ENCODE measurements around the gene NUP205.

The NUP205 gene, protein sequence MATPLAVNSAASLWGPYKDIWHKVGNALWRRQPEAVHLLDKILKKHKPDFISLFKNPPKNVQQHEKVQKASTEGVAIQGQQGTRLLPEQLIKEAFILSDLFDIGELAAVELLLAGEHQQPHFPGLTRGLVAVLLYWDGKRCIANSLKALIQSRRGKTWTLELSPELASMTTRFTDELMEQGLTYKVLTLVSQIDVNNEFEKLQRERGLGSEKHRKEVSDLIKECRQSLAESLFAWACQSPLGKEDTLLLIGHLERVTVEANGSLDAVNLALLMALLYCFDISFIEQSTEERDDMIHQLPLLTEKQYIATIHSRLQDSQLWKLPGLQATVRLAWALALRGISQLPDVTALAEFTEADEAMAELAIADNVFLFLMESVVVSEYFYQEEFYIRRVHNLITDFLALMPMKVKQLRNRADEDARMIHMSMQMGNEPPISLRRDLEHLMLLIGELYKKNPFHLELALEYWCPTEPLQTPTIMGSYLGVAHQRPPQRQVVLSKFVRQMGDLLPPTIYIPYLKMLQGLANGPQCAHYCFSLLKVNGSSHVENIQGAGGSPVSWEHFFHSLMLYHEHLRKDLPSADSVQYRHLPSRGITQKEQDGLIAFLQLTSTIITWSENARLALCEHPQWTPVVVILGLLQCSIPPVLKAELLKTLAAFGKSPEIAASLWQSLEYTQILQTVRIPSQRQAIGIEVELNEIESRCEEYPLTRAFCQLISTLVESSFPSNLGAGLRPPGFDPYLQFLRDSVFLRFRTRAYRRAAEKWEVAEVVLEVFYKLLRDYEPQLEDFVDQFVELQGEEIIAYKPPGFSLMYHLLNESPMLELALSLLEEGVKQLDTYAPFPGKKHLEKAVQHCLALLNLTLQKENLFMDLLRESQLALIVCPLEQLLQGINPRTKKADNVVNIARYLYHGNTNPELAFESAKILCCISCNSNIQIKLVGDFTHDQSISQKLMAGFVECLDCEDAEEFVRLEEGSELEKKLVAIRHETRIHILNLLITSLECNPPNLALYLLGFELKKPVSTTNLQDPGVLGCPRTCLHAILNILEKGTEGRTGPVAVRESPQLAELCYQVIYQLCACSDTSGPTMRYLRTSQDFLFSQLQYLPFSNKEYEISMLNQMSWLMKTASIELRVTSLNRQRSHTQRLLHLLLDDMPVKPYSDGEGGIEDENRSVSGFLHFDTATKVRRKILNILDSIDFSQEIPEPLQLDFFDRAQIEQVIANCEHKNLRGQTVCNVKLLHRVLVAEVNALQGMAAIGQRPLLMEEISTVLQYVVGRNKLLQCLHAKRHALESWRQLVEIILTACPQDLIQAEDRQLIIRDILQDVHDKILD (N-terminal part only)

DNA sequence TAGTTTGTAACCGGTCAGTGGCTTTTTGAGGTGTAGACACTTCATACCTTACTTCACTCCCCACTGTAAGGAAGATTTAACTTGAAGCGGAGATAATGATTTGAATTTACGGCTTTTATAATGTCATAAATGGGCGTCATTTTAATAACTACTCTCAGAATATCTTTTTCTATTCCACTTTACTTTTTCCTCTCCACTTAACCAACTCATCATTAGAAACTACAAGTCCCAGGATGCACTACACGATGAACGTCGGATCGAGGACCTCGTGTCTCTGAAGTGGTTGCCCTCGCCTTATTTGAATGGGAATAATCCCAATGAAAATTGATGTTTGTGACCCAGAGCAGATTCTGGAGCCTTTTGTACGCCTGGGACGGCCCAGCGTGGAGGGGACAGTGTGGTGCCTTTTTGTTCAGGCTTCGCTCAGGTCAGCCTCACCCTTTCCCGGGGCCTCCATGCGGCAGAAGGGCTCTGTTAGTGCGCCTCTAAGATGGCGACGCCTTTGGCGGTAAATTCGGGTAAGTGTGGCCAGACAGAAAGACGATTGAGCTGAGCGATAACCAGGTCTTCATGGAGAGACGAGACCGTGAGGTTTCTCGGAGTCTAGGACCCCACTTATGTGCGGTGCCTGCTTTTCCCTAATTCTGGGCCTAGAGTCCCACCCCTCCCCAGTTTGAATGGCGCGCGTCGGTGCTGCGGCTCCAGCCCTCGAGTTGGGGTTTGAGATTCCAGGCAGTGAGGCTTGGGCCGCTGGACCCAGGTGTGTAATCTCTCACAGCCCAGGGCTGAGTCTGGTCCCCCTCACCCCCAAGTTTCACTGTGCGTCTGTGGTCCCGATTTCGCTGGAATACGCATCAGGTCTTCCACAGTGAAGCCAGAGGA lies at the start of gene NUP205:
Gene NUP205, plus strand, starts transcription at position 463 of the 882 bp plus-strand sequence. Its CDS starts 28 bp downstream, at position 491.
- peak; percentile 88 for DNase-seq (ENCODE audit: low spot score)

DNA sequence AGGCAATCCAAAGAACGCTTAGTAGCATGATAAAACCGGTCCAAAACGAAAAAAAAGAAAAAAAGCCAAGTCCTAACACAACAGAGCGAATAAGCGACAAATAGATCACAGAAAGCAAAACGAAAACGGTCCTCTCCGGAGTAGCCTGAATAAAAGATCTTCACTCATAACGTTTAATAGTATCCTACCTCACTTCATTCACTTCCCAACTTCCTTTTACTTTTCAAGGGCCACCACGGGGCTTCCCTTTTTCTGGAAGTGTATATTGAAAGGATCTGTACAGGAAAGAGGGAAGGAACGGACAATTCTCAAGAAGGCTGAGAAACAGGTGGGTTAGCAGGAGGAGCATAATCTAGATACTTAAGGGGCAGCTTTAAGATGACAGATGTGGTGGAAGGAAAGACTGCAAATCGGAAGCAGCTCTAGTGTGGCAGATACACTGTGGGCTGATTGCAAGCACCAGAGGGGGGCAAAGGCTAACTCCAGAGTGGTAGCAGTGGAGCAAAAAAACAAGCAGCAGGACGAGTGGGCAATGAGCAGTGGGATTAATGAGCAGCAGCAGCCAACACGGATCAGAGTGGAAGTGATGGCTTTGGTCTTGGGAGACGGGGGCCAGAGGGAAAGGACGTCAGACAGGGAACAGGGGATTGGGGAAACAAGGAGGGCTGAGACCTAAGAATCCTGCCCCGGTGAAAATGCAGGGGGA lies 48.7 kb upstream of the NUP205 start:
- DNase-seq (ENCODE audit: low spot score) = peak; percentile 44

DNA sequence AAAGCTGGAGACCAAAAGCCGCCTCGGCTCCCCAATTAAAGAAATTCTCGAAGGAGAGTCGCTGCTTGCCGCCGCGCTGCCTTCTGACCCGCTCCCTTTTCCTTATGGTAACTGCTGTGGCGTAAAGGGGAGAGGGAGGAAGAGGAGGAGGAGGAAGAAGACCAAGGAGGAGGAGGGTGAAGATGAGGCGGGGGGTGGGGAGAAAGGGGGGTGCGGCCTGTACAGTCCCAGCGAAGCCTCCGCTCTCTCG lies 48.2 kb upstream of the NUP205 start:
- peak; percentile 82 for DNase-seq (ENCODE audit: low spot score)

DNA sequence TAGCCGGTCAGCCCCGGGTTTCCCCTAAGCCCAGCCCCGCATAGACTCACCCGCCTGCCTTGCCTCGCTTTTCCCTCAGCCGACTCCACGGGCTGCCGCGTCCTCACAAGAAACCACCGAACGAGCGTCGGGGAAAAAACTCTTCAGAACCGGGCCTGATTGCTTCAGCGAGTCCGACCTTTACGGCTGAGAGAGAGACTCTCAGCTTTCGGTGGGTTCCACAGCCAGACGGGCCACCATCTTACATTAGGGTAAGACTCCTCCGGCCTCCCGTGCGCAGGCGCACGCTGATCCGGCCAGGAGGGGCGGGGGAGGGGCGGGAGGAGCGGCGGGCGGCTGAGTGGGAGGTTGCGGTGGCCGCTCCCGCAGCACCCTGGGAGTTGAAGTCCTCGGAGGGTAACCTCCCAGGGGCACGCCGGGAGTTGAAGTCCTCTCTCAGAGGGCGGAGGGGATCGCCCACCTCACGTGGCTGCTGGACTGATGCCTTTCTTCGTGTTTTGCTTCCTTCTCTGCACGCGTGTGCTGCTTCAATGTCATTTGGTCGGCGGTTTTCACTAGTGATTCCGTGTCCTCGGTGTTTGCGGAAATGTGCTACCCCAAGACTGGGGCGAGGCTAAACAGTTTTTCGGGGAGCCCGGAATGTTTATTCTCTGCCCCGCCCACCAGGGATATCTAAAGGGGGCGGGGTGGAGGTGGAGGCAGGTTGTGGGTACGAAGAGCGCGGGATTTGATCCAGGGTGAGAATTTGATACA lies 47.7 kb upstream of the NUP205 start, which contains the start of gene CNOT4:
Gene CNOT4, minus strand, starts transcription at position 264 of the 753 bp plus-strand sequence. CDS start 71,771 bp downstream, outside the sequence.
- DNase-seq (ENCODE audit: low spot score) = peak; percentile 99

DNA sequence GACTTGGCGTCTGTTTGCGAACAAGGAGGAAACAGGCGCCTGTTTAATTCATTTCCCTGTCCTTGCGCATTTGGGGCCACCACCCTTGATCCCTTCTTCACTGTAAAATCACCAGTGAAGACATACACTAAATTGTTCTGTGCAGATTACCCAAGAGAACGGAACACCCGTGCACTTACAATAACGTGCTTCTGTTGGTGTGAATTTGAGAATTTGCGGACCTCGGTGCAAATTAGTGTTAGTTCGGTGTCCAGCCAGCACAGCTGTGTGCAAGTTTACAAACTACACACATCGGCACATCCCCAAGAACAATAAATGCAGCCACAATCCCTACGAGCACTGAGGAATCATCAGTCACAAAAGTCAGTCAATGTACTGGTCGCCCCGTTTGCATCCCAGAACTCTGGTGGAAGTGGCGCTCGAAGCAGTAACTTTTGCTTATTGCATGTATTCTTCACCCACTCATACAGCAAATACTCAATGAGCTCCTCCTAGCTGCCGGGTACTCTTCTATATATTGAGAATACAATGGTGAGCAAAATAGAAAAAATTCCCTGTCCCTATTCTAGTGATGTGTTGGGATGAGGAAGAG lies 47.0 kb upstream of the NUP205 start:
- peak; percentile 17 for DNase-seq (ENCODE audit: low spot score)

DNA sequence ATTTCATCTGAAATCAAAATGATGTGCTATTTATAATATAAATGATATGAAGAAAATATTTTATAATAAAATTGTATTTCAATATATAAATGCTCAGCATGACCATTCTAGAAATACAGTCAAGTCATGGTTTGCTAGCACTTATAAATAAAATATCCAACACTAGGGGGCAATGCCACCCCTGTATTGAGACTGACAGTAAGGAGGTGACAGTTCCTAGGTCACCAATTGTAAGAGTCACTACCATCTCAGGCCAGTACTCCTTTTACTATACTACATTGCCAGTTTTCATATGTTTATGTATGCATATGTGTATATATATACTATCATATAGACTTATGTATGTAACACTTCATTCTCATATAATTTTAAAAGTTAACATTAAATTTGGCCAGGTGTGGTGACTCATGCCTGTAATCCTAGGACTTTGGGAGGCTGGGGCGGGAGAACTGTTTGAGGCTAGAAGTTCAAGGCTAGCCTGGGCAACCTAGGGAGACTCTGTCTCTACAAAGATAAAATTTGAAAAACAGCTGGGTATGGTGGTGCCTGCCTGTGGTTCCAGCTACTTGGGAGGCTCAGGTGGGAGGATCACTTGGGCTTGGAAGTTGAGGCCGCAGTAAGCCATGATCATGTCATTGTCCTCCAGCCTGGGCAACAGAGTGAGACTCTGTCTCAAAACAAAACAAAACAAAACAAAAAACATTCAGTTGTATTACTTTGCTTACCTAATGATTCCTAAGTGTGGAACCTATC lies 45.4 kb upstream of the NUP205 start:
- peak; percentile 84 for DNase-seq (ENCODE audit: low spot score)

DNA sequence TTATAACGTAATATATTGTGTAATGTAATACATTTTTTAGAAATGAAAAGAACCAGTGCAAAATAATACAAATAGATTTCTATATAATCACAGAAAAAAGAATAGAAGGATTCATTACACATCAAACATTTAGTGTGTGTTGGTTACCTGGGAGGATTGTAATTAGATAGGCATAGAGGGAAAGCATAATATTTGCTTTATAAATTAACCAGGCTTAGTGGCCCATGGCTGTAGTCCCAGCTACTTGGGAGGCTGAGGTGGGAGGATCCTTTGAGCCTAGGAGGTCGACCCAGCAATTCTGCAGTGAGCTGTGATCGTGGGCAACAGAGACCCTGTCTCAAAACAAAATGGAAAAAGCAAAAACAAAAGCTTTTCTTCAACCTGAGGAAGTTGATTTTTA lies 42.9 kb upstream of the NUP205 start:
- no peak for DNase-seq (ENCODE audit: low spot score)

DNA sequence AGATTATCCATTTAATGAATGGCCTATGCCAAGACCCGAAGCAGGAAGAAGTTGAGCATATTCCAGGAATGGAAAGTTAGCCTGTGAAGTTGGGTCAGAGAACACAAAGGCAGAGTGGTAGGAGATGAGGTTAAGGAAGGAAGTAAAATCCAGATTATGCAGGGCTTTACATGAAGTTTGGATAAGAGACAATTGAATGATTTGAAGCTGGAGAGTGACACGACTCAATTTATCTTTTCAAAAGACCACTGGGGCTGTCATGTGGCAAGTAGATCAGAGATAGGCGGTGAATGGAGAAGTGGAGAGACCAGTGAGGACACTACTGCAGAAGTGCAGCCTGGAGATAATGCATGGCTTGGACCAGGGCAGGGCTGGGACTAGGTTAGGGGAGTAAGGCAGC lies 40.7 kb upstream of the NUP205 start:
- no peak for DNase-seq (ENCODE audit: low spot score)

DNA sequence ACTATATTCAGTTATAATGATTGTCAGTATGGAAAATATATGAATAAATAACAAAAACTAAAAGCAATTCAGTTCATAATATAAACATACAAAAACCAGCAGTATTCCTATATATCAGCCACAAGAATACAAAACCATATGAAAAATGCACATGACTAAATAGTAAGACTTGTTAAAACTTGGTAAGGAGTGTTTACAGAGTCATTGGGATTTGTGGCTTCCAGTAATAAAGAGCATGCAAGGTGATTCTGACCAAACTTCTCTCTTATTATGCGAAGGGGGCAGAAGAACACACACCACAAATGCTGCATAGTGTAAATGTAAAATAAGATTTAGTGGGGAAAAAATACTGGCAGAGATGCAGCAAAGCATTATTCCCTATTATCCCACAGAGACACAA lies 39.0 kb upstream of the NUP205 start:
- no peak for DNase-seq (ENCODE audit: low spot score)

DNA sequence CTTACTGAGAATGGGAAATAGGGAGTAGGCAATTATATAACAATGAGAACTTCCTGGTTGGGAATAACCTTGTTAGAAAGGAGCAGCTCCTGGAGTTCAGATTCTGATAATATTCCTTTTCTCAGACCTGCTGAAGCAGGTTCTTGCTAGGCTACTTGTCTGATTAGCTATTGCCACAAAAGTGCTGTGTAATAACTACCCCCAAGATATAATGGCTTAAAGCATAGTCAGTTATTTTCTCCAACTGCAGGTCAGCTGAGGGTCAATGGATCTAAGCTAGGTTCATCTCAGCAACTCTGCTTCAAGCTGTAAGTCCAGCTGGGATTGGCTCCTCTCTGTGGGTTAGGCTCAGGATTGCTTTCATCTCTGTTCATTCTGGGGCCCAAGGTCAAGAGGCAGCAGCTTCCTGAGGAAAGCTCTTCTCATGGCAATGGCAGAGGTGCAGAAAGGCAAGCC lies 38.5 kb upstream of the NUP205 start:
- DNase-seq (ENCODE audit: low spot score) = no peak

DNA sequence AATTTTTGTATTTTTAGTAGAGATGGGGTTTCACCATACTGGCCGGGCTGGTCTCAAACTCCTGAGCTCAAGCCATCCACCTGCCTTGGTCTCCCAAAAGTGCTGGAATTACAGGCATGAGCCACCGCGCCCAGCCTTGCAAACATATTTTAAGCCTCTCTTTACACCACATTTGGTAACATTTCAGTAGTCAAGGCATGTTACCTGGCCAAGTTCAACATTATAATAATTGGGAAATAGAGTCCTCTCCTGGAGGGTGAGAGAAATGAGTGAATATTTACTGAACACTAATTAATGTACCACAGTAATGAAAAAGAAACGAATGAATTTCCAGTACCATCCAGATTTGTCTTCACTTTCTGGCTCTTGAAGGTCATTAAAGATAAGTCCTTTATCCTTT lies 37.8 kb upstream of the NUP205 start:
- no peak for DNase-seq (ENCODE audit: low spot score)

DNA sequence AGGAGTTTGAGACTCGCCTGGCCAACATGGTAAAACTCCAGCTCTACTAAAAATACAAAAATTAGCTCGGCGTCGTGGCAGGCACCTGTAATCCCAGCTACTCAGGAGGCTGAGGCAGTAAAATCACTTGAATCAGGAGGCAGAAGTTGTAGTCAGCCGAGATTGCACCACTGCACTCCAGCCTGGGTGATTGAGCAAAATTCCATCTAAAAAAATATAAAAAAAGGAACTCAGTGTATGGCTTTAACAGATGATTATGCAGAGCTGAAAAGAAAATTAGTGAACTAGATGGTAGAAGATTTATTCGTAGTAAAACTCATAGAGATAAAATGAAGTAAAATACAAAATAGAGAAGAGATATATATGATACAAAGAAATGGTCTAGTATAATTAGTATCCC lies 35.2 kb upstream of the NUP205 start:
- DNase-seq (ENCODE audit: low spot score) = no peak

DNA sequence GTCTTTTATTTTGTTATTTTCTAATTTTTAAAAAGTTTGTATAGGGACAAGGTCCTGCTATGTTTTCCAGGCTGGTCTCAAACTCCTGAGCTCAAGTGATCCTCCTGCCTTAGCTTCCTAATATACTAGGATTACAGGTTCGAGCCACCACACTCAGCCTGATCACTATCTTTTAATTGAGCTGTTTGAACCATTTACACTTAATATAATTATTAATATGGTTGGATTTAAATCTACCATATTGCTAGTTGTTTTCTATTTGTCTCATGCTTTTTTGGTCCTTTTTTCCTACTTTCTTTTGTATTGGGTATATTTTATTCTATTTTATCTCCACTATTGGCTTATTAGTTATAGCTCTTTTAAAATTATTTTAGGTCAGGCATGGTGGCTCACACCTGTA lies 34.6 kb upstream of the NUP205 start:
- no peak for DNase-seq (ENCODE audit: low spot score)

DNA sequence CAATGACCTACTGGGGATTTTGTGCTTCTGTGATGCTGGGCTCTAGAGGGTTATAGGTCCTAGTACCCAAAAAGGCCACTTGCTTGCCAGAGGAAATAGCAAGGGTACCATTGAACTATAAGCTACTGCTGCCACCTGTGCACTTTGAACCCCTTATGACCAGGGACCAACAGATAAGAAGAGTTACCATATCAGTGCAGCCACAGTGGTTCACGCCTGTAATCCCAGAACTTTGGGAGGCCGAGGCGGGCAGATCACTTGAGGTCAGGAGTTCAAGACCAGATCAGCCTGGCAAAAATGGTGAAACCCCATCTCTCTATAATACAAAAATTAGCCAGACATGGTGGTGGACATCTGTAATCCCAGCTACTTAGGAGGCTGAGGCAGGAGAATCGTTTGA lies 32.3 kb upstream of the NUP205 start:
- DNase-seq (ENCODE audit: low spot score) = no peak

DNA sequence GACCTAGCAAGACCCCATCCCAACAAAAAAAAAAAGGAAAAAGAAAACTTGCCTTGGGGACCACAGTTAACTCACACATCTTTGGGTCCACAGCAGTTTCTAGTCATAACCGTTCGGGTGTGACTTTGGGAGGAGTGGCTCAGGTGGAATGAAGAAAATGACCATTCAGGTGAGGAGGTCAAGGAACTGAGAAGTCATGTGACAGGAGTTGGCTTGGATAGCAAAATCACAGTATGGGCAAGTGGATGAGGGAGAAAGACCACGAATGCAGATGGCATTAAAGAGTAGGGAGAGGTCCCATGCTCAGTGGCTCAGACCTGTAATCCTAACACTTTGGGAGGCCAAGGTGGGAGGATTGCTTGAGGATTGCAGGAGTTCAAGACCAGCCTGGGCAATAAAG lies 30.7 kb upstream of the NUP205 start:
- no peak for DNase-seq (ENCODE audit: low spot score)

DNA sequence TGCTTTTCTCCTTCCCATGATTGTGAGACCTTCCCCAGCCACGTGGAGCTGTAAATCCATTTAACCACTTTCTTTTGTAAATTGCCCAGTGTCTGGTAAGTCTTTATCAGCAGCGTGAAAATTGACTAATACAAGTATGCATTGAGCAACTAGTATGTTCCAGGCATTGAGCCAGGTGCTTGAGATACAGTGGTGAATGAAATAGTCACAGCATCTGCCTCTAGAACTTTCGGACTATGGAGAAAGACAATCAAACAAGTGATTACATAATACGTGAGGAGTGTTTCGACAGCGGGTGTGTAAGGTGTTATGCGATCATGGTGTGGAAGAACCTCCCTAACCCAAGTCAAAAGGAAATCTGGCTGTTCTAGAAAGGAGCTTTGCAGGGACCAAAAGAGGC lies 21.6 kb upstream of the NUP205 start:
- DNase-seq (ENCODE audit: low spot score) = no peak

DNA sequence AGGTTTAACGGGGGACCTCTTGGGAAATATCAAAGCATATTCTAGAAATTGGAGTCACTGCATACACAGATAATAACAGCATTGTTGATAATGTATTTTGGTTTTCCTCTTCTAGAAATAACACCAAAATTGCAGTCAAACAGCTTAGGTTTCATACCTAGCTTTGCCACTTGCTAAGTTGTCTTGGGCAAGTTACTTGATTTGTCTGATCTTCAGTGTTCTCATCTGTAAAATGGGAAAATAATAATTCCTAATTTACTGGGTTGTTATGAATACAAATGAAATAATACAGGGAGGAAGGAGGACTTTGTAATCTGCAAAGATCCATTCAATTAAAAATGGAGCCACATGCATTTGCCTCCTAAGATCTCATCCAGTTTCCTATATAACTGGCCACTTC lies 20.3 kb upstream of the NUP205 start:
- no peak for DNase-seq (ENCODE audit: low spot score)

DNA sequence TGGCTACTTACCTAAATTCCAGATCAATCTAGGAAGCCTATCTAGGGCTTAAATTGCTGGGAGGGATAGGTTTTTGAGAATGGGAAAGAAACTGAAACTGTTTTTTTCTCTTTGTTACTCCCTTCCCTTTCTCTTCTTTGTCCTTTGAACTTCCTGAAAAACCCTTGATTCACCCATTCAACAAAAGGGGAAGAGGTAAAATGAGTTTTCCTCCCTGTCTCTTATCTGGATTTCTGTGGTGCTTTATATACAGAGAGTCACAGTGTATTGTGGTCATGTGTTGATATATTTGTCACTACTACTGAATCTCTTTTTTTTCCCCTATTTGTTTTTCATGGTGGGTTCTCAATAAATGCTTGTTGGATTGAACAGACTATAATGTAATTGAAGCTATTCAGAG lies 19.8 kb upstream of the NUP205 start:
- DNase-seq (ENCODE audit: low spot score) = no peak

DNA sequence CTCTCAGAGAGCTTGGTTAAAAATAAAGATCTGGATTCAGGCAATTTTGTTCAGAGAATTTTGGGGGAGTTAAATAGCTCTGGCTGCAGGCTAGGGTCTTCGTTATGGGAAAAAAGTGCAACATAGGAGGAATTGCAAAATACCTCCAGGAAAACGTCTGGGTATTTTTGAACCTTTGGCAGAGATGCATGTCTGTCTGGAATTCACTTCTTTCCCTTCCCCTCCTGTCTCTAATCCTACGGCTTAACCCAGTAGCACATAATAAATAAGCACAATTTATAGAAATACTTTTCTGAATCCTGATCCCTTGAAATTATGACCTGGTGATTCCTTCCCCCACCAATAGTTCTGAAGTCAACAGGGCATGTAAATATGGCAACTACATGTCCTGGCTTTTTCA lies 19.3 kb upstream of the NUP205 start:
- no peak for DNase-seq (ENCODE audit: low spot score)
